Measurements from ENCODE around the gene ZDHHC5. TPM values are rescaled to one million over a fixed set of nuclear protein-coding genes. Genes with fewer than 3 reads are reported as not detected.

The ZDHHC5 gene
- polyA plus RNA-seq, 1 donor (not counting 4 experiments of a cell fraction or from before 2014, with no cell fraction given): 79.3 TPM

- DNase-seq (ENCODE audit: low read depth, low spot score): no peak
- FAIRE-seq: no peak
- no peak overlapping the region for H3K27ac ChIP-seq (ENCODE audit: control insufficient read depth, insufficient read depth, low read length)
- TF ChIP-seq, protein P1, sequence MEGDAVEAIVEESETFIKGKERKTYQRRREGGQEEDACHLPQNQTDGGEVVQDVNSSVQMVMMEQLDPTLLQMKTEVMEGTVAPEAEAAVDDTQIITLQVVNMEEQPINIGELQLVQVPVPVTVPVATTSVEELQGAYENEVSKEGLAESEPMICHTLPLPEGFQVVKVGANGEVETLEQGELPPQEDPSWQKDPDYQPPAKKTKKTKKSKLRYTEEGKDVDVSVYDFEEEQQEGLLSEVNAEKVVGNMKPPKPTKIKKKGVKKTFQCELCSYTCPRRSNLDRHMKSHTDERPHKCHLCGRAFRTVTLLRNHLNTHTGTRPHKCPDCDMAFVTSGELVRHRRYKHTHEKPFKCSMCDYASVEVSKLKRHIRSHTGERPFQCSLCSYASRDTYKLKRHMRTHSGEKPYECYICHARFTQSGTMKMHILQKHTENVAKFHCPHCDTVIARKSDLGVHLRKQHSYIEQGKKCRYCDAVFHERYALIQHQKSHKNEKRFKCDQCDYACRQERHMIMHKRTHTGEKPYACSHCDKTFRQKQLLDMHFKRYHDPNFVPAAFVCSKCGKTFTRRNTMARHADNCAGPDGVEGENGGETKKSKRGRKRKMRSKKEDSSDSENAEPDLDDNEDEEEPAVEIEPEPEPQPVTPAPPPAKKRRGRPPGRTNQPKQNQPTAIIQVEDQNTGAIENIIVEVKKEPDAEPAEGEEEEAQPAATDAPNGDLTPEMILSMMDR (optimal IDR thresholded peaks at IDR 0.05 in 1 of 3, IDR thresholded peaks at IDR 0.05 in 1 of 3, conservative IDR thresholded peaks at IDR 0.05 in 1 of 3; ENCODE audit: extremely low read depth in 1 of 3, insufficient read depth in 2 of 3, low read length in 3 of 3): no peak
- no peak for TF ChIP-seq EZH2 (IDR thresholded peaks at IDR 0.05; ENCODE audit: low read length)
- peak overlapping the region; percentile 93 to 94 (median 93) for H3K4me3 ChIP-seq (ENCODE audit: control insufficient read depth in 2 of 3, extremely low read depth in 1 of 3, insufficient read depth in 2 of 3, low read depth in 1 of 3, low read length in 3 of 3)
- H3K4me1 ChIP-seq (ENCODE audit: control insufficient read depth, extremely low read depth, insufficient read depth, low read length): peaks cover 29% of the 10 kb centered on the region
- peak overlapping the region; percentile 89 for H3K9ac ChIP-seq (ENCODE audit: control insufficient read depth, extremely low read depth, insufficient read depth, low read length)
- no peaks in the 10 kb centered on the region for H3K27me3 ChIP-seq (ENCODE audit: control insufficient read depth, extremely low read depth, insufficient read depth, low read length)
- no peaks in the 10 kb centered on the region for H3K9me1 ChIP-seq (ENCODE audit: control insufficient read depth, extremely low read depth, insufficient read depth, low read length)
- H2AFZ ChIP-seq (ENCODE audit: control insufficient read depth, low read length): no peak overlapping the region
- peaks cover 14% of the 10 kb centered on the region for H4K20me1 ChIP-seq (ENCODE audit: control insufficient read depth, extremely low read depth, insufficient read depth, low read length)
- H3K79me2 ChIP-seq (ENCODE audit: control insufficient read depth, insufficient read depth, low read length): peaks cover 34% of the 10 kb centered on the region
- dilution Hi-C loops (cut with MboI; ENCODE audit: extremely low pct_ligation_motif_present, low sequenced_read_pairs): no loop called here
- H3K36me3 ChIP-seq (ENCODE audit: control insufficient read depth in 2 of 2, extremely low read depth in 1 of 2, insufficient read depth in 2 of 2, low read length in 2 of 2): peaks cover 4 to 13% of the 10 kb centered on the region in 2 experiments
- peak overlapping the region; percentile 87 for H3K4me2 ChIP-seq (ENCODE audit: control insufficient read depth, extremely low read depth, insufficient read depth, low read depth, low read length)
- no peaks in the 10 kb centered on the region for H3K9me3 ChIP-seq (ENCODE audit: control insufficient read depth, low read depth, low read length)
These were observed 27.7 kb upstream of the ZDHHC5 start for GRCh38 chr11:57640068-57640800.

DNA sequence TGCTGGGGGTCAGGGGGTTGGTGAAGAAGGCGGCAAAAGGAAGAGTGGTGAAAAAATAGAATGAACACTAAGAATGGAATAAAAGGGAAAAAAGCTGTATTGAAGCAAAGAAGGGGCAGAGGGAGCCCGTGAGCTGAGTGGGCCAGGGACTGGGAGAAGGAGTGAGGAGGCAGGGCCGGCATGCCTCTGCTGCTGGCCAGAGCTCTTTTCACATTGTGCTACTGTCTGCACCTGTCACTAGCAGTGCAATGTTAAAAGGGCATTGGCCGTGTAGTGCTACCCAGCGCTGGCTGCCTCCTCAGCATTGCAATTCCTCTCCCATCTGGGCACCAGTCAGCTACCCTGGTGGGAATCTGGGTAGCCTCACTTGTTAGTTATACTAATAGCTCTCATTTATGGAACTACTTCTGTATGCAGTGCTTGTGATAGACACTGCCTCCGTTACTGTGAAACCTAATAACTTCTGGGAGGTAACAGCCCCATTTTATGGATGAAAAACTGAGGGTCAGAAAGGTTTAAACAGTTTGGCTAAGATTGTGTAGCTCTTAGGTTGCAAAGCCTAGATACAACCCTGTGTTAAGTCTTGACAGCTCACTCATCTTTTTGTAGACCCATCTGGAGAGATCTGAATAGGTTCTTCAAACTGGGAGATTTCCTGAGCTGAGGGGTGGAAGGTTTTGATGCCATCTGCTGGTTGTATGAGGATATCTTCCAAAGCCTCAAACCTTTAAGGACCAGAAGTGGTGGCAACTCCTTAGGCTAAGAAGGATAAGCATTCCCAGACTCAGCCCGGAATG, 26.7 kb upstream of the ZDHHC5 start:
- peak; percentile 71 for FAIRE-seq
- no peak overlapping the region for H3K9ac ChIP-seq (ENCODE audit: control insufficient read depth, extremely low read depth, insufficient read depth, low read length)
- no peaks in the 10 kb centered on the region for H3K9me1 ChIP-seq (ENCODE audit: control insufficient read depth, extremely low read depth, insufficient read depth, low read length)
- peaks cover 34% of the 10 kb centered on the region for H3K79me2 ChIP-seq (ENCODE audit: control insufficient read depth, insufficient read depth, low read length)
- no peak overlapping the region for H2AFZ ChIP-seq (ENCODE audit: control insufficient read depth, low read length)
- H3K27ac ChIP-seq (ENCODE audit: control insufficient read depth, insufficient read depth, low read length): no peak overlapping the region
- H3K9me3 ChIP-seq (ENCODE audit: control insufficient read depth, low read depth, low read length): no peaks in the 10 kb centered on the region
- dilution Hi-C loops (cut with MboI; ENCODE audit: extremely low pct_ligation_motif_present, low sequenced_read_pairs): no loop called here
- peaks cover 14% of the 10 kb centered on the region for H4K20me1 ChIP-seq (ENCODE audit: control insufficient read depth, extremely low read depth, insufficient read depth, low read length)
- TF ChIP-seq, protein P1 (optimal IDR thresholded peaks at IDR 0.05 in 1 of 3, IDR thresholded peaks at IDR 0.05 in 1 of 3, conservative IDR thresholded peaks at IDR 0.05 in 1 of 3; ENCODE audit: extremely low read depth in 1 of 3, insufficient read depth in 2 of 3, low read length in 3 of 3): peak; percentile 49 to 69 (median 53)
- no peak for TF ChIP-seq EZH2 (IDR thresholded peaks at IDR 0.05; ENCODE audit: low read length)
- H3K4me1 ChIP-seq (ENCODE audit: control insufficient read depth, extremely low read depth, insufficient read depth, low read length): peaks cover 33% of the 10 kb centered on the region
- peaks cover 4 to 13% of the 10 kb centered on the region in 2 experiments for H3K36me3 ChIP-seq (ENCODE audit: control insufficient read depth in 2 of 2, extremely low read depth in 1 of 2, insufficient read depth in 2 of 2, low read length in 2 of 2)
- no peaks in the 10 kb centered on the region for H3K27me3 ChIP-seq (ENCODE audit: control insufficient read depth, extremely low read depth, insufficient read depth, low read length)
- H3K4me3 ChIP-seq (ENCODE audit: control insufficient read depth in 2 of 3, extremely low read depth in 1 of 3, insufficient read depth in 2 of 3, low read depth in 1 of 3, low read length in 3 of 3): no peak overlapping the region
- DNase-seq (ENCODE audit: low read depth, low spot score): no peak
- H3K4me2 ChIP-seq (ENCODE audit: control insufficient read depth, extremely low read depth, insufficient read depth, low read depth, low read length): no peak overlapping the region

All from keratinocyte (primary cell).